ENCODE data around the gene MDM2.

DNA sequence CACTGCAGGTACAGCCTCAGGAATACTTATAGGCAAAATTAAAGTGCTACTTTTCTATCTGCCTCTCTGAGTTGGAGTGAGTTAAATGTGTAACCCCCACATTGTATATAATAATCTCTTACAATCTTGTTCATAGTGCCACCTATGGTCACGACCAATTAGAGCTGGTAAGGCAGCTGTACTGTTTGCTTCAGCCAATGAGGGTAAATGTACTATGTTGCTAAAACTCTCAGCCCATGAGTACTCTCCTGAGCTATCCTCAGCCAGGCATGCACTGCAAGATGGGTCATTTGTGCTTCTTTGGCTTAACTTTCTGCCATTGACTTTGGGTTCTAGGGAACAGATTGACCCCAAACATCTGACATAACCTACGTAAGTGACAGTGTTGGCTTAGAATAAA is 15.0 kb upstream of the MDM2 start:
- TF ChIP-seq POLR2A (IDR thresholded peaks at IDR 0.05): no peak
- no peak for TF ChIP-seq CTCF (IDR thresholded peaks at IDR 0.05)
- TF ChIP-seq POLR2AphosphoS5 (IDR thresholded peaks at IDR 0.05): no peak

Measured in breast epithelium (tissue), 3 donors.